ENCODE measurements around the gene GNAQ. TPM values are rescaled to one million over a fixed set of nuclear protein-coding genes. Genes with fewer than 3 reads are reported as not detected.

The GNAQ gene
- total RNA-seq, 1 donor from 2014 or later, result 56.4 TPM

DNA sequence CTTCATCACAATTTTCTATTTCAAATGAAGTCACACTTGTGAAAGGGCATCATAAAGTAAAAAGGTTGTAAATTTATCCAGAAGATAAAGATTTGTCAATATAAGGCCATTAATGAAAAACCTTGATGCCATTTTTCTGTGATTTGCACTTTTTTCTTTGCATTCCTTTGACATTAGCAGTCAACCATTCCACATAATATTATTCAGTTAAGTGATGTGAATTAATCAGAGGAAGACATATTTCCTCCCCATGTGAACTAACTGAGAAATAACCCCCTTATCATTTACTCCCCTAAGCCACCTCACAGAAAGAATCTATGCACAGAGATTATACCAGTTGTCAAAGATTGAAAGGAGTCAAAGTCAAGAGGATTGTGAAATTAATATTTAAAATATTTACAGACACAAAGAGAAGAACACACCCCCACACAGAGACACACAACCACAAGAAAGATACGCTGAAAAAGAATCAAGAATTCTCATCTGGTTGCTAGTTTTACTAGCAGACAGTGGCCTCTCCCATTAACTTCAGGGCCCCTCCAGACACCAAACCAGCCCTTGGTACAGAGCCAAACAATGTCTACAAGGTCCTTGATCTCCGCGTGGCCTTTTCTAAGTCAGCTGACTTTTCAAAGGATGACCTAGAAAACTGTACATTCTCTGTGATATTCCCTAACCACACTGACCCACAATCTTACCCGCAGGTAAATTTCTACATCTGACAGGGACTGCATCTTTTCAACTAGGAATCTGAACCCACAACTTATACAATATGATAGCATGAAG, 29.5 kb downstream of the GNAQ start:
- DNase-seq, result no peak

DNA sequence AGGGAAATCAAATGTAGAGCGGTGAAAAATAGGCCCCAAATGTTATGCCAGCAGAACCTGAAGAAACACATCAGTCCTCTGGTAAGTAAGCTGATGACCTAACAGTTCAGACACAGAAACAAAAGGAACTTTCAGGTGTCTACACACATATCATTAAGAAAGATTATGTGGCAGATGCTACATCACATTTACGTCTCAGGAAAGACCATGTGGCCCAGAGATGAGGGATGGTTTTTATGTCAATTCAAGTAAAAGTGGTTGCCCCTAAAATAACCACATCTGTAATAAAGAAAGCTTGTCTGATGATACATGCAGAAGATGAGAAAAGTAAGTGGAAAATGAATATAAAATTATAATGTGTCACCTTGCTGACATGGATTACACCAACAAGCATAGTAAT, 31.4 kb downstream of the GNAQ start:
- no peak for DNase-seq

DNA sequence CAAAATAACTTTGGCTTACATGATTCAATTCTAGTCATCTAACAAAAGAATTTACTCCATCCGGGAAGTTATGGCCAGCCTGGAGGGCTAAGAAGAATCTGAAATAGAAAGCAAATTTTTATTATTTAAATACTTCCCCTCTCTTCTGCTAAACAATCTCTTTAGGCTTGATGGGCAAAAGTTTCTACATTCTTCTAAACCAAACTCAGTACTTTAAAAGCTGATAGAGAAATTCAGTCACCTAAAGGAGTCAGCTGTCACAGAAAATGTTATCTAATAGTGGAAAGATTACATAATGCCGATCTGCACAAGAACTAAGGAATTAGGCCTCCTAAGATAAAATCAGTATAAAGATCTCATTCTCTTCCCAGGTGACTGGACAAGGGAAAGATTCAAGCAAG, 32.4 kb downstream of the GNAQ start:
- DNase-seq, result no peak

DNA sequence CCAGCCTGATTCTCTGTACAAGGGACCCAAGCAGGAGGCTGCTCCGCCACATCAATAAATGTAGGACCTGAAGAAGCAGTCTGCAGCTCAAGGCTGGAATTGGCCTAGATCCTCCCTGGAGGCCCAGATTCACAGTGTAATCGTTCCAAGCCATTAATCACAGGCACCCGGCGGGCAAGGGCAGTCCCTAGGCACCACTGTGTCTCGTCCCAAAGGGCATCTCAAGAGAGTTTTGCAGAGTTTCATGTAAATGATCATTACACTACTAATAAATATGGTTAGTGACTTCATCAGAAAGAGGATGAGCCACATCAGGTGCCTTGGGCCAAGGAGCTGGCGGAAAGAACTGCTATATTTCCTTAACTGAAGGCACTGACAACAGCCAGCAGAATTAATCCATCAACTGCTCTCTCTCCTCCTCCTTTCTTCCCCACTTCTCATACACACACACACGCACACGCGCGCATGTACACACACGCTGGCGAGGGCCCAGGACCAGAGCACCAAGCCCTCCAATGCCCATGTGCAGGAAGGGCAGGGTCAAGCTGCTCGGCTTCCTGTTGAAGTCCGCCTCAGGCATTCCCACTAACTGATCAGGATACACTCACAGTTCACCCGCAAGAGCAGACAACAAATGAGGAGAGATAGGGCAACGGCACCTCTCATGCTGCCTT, 33.9 kb downstream of the GNAQ start:
- no peak for DNase-seq

DNA sequence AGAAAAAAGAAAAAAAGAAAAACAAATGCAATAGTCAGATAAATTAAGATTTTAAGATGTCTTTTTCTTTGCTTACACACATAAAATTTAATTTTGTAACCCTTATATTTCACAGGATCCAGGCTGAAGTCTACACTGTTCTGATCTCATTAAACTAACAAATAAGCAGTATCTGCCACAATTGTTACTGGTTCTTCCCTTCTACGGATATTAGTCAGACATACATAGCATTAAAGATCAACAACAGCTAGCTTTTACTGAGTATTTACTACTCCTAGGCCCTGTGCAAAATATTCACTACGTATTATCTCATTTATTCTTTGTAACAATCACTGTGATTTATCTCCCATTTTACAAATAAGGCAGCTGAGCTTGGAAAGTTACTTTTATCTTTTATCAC, 34.9 kb downstream of the GNAQ start:
- DNase-seq, result no peak

DNA sequence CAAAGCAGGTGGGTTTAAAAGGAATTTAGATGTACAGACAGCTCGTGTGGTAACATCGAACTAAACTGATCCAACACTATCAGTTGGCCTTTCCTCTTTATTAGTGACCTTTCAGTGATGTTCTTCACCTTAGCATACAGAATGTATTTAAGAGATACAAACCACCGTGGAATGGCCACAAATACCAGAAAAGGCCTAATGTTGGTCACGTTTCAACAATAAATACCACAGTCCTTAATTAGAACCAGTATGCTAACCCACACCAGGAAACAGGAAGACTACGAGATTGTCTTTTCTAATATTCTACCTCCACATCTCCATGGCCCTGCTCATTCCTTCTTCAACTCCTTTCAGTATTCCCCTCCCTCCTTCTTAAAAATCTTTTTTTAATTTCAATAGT, 40.4 kb downstream of the GNAQ start:
- DNase-seq, result no peak

DNA sequence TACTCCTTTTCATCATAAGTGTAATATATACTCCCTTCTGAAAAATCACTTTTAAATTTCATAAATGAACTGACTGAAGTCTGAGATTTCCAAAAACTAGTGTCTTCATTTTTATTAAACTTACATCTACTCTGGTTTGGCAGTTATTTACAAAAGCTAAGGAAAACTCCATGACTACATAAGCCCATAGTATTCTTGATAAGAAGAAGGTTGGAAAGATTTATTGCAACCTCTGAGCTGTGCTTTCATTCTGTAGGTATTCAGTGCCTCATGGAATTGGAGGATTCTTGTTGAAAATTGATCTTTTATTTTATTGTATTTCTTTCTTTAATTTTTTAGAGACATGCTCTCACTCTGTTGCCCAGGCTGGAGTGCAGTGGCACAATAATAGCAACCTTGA, 41.7 kb downstream of the GNAQ start:
- no peak for DNase-seq

DNA sequence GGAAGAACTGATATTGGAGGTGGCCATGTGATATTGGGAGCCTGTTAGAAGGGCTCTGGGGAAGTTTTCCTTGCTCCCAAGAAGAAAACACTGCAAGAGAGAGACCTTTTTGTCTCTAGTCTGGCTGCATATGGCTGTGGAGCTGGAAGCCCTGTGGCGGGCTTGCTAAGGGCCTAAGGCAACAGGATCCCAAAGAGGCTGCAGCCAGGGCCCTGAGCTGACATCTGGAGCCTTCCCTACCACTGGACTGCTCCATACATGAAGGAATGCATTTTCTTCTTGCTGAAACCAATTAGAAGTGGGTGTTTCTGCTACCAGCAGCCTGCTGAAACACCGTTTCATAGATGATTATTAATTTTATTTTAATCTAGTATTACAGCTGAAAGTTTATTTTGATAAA, 42.2 kb downstream of the GNAQ start:
- no peak for DNase-seq

DNA sequence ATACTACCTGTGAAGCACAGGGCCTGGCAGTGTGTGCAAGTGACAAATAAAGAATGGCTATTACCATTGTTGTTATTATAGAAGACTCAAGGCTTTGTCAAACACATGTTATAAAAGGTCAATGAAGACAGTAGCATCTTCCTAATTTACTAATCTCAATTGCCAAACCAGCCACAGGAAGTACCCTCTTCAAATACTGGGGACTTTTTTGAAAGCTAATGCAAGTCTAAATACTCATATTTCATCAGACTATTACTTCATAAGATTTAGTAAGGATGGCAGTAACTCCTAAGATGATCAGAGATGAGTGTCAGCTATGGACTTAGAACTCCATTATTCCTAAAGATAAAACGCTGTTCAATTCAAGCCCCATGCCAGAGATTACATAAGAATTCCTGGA, 43.0 kb downstream of the GNAQ start:
- no peak for DNase-seq

DNA sequence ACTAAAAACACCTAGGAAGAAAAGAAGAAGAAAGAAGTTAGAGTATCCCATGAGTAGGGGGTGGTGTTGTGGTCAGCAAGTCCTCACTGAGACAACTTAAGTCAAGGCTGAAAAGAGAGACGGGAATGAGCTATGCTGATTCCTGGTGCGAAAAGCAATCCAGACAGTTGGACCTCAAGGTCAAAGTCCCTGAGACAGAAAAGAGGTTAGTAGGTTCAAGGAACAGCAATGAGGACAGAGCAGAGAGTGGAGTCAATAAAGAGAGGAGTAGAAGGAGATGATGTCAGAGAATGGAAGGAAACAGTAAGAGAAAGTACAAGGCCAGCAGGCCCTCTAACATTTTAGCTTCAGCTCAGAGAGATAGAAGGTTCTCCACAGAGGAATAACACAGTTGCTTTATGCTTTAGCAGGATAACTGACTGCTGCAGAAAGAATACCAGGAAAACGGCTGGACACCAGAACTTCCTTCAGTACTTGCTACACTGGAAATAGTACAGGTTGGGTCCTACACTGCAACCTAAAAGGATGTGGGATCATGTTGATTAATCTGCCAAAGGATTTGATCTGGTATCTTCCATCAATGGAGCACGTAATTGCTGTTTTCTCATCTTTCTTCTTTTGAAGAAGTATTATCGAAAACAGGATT, 43.6 kb downstream of the GNAQ start:
- DNase-seq, result no peak

DNA sequence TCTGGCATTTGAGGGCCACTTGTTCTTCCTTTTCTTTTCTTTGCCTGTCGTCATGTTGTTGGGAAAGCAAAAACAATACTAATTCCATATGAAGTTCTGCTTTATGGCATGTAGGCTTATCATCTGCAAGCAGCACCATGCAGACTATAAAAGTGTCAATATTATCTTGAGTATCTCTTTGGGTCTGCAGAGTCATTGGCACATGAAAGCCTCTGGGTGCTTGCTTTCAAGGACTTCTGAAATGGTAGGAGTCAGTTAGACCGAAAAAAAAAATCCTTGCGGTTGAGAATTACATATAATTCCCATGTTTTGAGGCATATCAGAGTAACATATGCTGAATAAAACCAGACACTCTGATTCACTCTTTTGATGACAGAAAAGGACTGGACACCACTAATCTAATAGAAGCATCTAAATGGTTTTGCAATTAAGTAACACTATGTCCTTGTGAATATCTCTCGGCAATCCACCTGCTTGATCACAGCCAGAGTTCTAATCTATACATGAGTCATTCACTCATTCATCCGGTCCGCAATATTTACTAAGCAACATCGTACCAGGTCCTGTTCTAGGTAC, 44.4 kb downstream of the GNAQ start:
- DNase-seq, result no peak

DNA sequence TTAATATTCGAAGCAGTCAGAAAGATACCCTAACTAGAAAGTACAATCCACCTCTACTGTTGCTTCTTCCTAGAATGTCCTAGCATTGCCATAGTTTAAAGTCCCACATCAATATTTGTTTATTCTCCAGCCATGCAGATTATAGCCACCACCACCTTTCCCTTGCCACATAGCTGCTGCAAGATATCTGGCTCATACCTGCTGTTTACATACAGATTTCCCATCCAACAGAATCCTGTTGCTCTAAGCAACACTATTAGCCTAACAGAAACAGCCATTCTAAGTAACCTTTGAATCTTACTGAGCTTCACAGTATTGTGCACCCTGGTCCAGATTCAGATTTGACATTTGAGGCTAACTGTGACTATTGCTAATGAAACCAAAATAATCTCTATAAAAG, 45.6 kb downstream of the GNAQ start:
- DNase-seq, result no peak

DNA sequence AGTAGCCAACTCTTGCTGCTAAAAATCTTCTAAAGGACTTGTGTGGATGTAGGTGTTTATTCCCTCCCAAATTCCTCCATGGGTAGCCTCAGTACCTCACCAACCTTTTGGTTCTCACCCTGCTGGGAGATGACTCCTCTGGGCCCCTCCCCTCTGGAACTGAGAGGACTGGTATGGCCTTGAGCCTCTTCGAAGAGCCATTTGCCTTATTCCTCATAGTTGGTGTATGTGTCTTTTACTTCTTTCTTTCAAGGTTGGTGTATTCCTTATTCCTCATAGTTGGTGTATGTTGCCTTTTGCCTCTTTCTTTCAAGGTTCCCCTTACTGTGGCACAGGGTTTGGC, 48.3 kb downstream of the GNAQ start:
- DNase-seq, result no peak

DNA sequence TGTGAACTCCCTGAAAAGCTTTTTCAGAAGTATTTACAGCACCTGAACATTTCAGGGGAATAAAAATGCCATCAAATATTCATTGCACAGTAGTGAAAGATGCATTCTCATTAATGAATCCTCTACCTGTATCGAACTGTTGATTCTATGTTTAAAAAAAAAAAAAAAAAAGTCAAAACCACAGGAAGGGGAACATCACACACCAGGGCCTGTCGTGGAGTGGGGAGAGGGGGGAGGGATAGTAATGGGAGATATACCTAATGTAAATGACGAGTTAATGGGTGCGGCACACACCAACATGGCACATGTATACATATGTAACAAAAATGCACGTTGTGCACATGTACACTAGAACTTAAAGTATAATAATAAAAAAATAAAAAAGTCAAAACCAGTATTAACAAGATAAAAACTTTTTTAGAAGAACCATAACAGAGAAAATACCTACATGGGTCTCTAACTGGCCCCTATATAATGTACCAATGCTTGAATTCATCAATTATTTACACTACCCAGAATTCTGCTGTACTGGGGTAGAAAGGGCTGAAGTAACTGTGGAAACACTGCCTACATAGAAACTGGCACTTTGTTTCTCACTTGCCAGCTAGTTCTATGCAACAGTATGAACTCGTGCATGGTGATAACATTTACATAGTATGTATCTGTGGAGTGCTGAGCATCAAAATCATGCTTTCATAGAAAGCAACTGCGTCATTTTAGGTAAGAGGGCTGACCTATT, 48.9 kb downstream of the GNAQ start:
- DNase-seq, result no peak

DNA sequence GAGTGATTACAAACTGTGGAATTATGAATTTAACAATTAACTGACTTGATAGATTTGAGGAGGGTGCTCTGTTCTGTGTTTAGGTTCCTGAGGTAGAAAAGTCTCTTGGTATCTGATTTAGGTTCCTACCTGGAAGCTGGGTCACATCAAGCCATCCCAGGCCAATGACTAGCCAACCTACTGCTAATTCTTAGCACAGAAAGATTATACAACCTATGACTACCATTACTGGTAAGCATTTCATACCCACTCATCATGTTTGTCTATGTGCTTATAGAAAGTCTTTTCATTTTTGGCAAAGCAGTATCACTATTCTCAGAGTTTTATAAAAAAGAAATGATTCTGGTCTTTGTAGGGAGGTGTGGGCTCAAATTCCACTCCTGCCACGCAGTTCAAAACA, 49.7 kb downstream of the GNAQ start:
- no peak for DNase-seq

DNA sequence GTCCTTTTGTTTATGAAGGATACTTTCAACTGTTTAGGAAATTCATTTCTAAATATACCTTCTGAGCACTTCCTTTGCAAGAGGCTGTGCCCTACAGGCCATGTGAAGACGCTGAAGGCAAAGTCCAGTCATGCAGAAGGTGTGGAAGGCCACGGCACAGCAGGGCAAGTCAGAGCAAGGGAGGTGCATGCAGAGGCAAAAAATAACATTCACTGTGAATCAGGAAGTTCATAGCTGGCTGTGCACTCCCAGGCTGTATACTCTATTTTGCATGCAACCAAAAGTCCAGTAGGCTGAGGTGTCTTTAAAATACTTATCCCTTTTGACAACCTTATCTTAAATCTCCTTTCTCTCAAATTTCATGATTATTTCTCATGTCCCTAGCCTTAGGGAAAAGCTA, 50.3 kb downstream of the GNAQ start:
- peak; percentile 20 for DNase-seq

DNA sequence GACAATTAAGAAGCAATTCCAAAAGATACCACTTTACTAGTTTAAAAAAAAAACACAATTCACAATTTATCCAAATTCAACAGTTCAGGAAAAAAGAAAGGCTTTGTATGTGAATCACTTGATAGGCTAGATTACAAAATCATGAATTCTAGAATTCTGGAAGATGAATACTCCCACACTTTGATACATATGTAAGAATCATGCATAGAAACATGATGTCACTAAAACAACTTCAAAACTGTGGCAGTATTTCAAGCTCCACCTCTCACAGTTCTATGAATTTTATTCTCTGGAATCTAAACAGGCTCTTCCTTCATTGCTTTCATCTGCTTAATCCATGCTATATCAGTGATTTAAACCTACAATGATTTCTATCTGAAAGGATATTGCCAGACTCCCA, 51.0 kb downstream of the GNAQ start:
- DNase-seq, result peak; percentile 20

DNA sequence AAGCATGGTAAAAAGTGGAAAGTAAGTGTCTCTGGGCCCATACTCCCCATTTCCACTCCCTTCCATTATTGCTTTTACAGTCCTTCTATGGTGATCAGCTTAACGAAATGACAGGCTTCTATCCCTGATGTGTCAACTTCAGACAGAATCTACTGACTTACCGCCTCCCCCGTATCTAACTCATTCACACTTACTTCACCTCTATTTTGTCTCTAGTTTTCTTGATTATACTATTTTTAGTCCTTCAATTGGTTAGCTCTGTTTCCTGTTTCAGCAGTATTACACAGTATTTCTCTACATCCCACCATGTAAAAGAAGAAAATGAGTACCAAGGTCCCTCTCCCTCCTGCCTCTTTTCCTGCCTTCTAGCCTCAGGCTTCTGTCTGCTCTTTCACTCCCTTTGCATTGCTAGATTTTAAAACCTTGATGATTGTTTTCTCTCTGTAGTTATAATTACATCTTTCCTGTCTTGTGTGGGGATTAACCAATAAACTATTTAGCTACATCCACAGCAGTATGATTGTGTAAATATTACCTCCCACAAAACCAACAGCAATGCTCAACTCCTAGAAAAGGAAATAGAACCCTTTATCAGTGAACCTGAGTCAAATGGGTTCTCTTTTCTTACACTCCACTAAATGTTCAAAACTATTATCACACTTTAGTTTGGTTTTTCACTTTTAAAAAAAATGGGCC, 53.4 kb downstream of the GNAQ start:
- no peak for DNase-seq

DNA sequence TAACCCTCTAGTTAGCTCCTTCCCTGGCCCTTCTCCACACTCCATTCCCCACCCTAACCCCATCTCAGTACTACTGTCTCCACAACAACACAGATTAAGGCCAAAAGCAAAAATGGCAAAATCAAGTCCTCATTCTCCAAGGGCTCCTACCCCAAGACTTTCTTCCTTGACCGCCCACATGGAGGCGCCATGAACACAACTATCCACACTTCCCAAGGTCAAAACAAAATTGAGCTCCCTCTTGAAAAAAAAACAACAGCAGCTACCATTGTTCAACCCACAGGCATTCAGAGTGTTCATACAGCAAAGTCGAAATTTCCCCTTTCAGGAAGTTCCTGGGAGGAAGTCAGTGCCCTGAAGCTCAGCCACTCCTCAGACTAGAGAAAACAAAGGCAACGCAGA, 54.4 kb downstream of the GNAQ start:
- DNase-seq, result peak; percentile 41

DNA sequence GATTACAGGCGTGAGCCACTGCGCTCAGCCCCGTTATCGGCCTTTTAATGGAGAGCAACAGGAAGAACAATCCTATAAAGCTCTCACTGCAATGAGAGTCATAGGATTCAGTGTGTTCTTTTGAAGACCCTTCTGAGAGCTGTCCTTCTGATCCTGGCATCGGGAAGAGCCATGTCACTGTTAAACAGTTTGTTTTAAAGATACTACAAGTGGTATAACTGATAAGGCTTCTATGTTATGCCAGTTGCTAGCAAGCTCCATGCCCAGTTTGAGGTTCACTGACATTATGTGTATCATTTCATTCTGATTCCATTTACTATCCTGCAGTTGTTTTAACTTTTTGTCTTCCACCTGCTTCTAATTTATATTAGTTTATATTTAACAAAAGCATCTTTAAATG, 55.8 kb downstream of the GNAQ start:
- no peak for DNase-seq

DNA sequence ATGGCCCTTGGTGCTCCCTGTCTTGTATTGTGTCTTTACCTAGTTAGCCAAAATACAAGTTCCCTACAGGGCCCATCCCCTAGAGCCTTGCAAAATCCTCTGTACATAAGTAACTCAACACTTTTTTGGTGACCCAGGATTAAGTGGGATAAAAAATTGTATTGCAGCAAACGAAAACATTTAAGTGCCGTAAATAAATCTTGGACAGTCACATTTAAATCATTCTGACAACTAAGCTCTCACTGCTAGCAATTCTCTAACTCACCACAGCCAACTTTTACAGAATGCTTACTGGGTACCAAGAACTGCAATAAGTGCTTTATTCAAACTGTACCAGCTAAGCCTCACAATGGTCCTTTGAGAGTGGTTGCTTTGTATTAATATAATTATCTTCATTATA, 56.6 kb downstream of the GNAQ start:
- no peak for DNase-seq

DNA sequence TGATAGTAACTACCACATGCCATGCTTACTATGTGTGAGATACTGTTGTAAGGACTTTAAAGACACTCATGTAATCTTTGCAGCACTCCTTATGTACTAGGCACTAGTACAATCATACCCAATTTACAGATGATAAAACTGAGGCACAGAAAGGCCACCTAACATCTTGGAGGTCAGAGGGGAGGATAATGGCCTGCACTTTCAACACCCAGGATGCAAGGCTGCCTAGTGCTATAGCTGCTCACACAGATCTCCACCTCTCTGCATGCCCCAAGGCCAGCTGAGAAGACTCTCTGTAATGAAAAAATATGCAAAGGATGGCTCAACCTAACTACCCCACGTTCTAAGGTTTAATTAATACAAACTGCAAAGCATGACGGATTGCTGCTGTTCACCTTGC, 57.2 kb downstream of the GNAQ start:
- no peak for DNase-seq

Data from tongue (tissue), 2 donors.